ENCODE data around the gene TSSK2. TPM values are rescaled to one million over a fixed set of nuclear protein-coding genes. Genes with fewer than 3 reads are reported as not detected.

Gene TSSK2
- polyA plus RNA-seq, 1 donor (not counting 4 experiments of a cell fraction or from before 2014, with no cell fraction given) = not detected

GRCh38 chr22:19179497-19180048 lies 48.5 kb downstream of the TSSK2 start:
- dilution Hi-C loops (cut with MboI; ENCODE audit: extremely low pct_ligation_motif_present, low sequenced_read_pairs) = no loop called here
- H3K79me2 ChIP-seq (ENCODE audit: control insufficient read depth, insufficient read depth, low read length) = peaks cover 14% of the 10 kb centered on the region
- peak overlapping the region; percentile 60 for H2AFZ ChIP-seq (ENCODE audit: control insufficient read depth, low read length)
- FAIRE-seq = peak; percentile 67
- H3K9me1 ChIP-seq (ENCODE audit: control insufficient read depth, extremely low read depth, insufficient read depth, low read length) = no peaks in the 10 kb centered on the region
- peak overlapping the region; percentile 60 for H3K9ac ChIP-seq (ENCODE audit: control insufficient read depth, extremely low read depth, insufficient read depth, low read length)
- peaks cover 5 to 12% of the 10 kb centered on the region in 2 experiments for H3K36me3 ChIP-seq (ENCODE audit: control insufficient read depth in 2 of 2, extremely low read depth in 1 of 2, insufficient read depth in 2 of 2, low read length in 2 of 2)
- H3K27ac ChIP-seq (ENCODE audit: control insufficient read depth, insufficient read depth, low read length) = peak overlapping the region; percentile 26
- peak overlapping the region in 2 of 3 experiments; percentile 56 to 74 for H3K4me3 ChIP-seq (ENCODE audit: control insufficient read depth in 2 of 3, extremely low read depth in 1 of 3, insufficient read depth in 2 of 3, low read depth in 1 of 3, low read length in 3 of 3)
- no peak for TF ChIP-seq EZH2 (IDR thresholded peaks at IDR 0.05; ENCODE audit: low read length)
- TF ChIP-seq, protein P1, sequence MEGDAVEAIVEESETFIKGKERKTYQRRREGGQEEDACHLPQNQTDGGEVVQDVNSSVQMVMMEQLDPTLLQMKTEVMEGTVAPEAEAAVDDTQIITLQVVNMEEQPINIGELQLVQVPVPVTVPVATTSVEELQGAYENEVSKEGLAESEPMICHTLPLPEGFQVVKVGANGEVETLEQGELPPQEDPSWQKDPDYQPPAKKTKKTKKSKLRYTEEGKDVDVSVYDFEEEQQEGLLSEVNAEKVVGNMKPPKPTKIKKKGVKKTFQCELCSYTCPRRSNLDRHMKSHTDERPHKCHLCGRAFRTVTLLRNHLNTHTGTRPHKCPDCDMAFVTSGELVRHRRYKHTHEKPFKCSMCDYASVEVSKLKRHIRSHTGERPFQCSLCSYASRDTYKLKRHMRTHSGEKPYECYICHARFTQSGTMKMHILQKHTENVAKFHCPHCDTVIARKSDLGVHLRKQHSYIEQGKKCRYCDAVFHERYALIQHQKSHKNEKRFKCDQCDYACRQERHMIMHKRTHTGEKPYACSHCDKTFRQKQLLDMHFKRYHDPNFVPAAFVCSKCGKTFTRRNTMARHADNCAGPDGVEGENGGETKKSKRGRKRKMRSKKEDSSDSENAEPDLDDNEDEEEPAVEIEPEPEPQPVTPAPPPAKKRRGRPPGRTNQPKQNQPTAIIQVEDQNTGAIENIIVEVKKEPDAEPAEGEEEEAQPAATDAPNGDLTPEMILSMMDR (optimal IDR thresholded peaks at IDR 0.05 in 1 of 3, IDR thresholded peaks at IDR 0.05 in 1 of 3, conservative IDR thresholded peaks at IDR 0.05 in 1 of 3; ENCODE audit: extremely low read depth in 1 of 3, insufficient read depth in 2 of 3, low read length in 3 of 3) = peak; percentile 67 to 76 (median 70)
- no peaks in the 10 kb centered on the region for H3K9me3 ChIP-seq (ENCODE audit: control insufficient read depth, low read depth, low read length)
- DNase-seq (ENCODE audit: low read depth, low spot score) = peak; percentile 32
- H3K4me1 ChIP-seq (ENCODE audit: control insufficient read depth, extremely low read depth, insufficient read depth, low read length) = peaks cover 25% of the 10 kb centered on the region
- peak overlapping the region; percentile 90 for H3K4me2 ChIP-seq (ENCODE audit: control insufficient read depth, extremely low read depth, insufficient read depth, low read depth, low read length)
- peaks cover 5% of the 10 kb centered on the region for H4K20me1 ChIP-seq (ENCODE audit: control insufficient read depth, extremely low read depth, insufficient read depth, low read length)
- H3K27me3 ChIP-seq (ENCODE audit: control insufficient read depth, extremely low read depth, insufficient read depth, low read length) = no peaks in the 10 kb centered on the region

GRCh38 chr22:19180234-19180633 lies 49.1 kb downstream of the TSSK2 start:
- FAIRE-seq = no peak
- no peak overlapping the region for H3K9ac ChIP-seq (ENCODE audit: control insufficient read depth, extremely low read depth, insufficient read depth, low read length)
- no peak for TF ChIP-seq EZH2 (IDR thresholded peaks at IDR 0.05; ENCODE audit: low read length)

More at GRCh38 chr22:19180234-19180633, 49.1 kb downstream of the TSSK2 start:
- H4K20me1 ChIP-seq (ENCODE audit: control insufficient read depth, extremely low read depth, insufficient read depth, low read length) = peaks cover 5% of the 10 kb centered on the region
- no peak for DNase-seq (ENCODE audit: low read depth, low spot score)
- no peaks in the 10 kb centered on the region for H3K27me3 ChIP-seq (ENCODE audit: control insufficient read depth, extremely low read depth, insufficient read depth, low read length)
- peaks cover 19% of the 10 kb centered on the region for H3K4me1 ChIP-seq (ENCODE audit: control insufficient read depth, extremely low read depth, insufficient read depth, low read length)
- peaks cover 5 to 12% of the 10 kb centered on the region in 2 experiments for H3K36me3 ChIP-seq (ENCODE audit: control insufficient read depth in 2 of 2, extremely low read depth in 1 of 2, insufficient read depth in 2 of 2, low read length in 2 of 2)
- H3K9me3 ChIP-seq (ENCODE audit: control insufficient read depth, low read depth, low read length) = no peaks in the 10 kb centered on the region
- dilution Hi-C loops (cut with MboI; ENCODE audit: extremely low pct_ligation_motif_present, low sequenced_read_pairs) = no loop called here
- peaks cover 14% of the 10 kb centered on the region for H3K79me2 ChIP-seq (ENCODE audit: control insufficient read depth, insufficient read depth, low read length)
- no peak overlapping the region for H3K4me3 ChIP-seq (ENCODE audit: control insufficient read depth in 2 of 3, extremely low read depth in 1 of 3, insufficient read depth in 2 of 3, low read depth in 1 of 3, low read length in 3 of 3)
- no peak overlapping the region for H3K27ac ChIP-seq (ENCODE audit: control insufficient read depth, insufficient read depth, low read length)
- no peaks in the 10 kb centered on the region for H3K9me1 ChIP-seq (ENCODE audit: control insufficient read depth, extremely low read depth, insufficient read depth, low read length)
- H2AFZ ChIP-seq (ENCODE audit: control insufficient read depth, low read length) = no peak overlapping the region
- no peak overlapping the region for H3K4me2 ChIP-seq (ENCODE audit: control insufficient read depth, extremely low read depth, insufficient read depth, low read depth, low read length)

Measured in keratinocyte (primary cell).